Neural cell (in vitro differentiated cells): ENCODE measurements around the gene ENOX1.

Experiments used
- CTCF ChIP-seq: fragments of 450-650 bp; IDR thresholded peaks from 2 replicates; pipeline ENCODE4 v1.5.1; 2014; ENCODE audit warnings: antibody characterized with exemption, mild to moderate bottlenecking, moderate library complexity; ENCODE audit not compliant: poor library complexity, severe bottlenecking
- EP300 ChIP-seq: fragments of 450-650 bp; conservative IDR thresholded peaks from 2 replicates; pipeline ENCODE4 v1.6.1; 2014; ENCODE audit warnings: antibody characterized with exemption, mild to moderate bottlenecking, moderate library complexity; ENCODE audit not compliant: poor library complexity, severe bottlenecking
- EZH2 ChIP-seq: fragments of 200-600, 300-800 bp; shearing (Covaris generic), sonication (generic); IDR thresholded peaks from 2 replicates; pipeline ENCODE4 v1.6.1; 2014; ENCODE audit warnings: antibody characterized with exemption, low read length, borderline replicate concordance, mild to moderate bottlenecking; ENCODE audit not compliant: insufficient read depth, poor library complexity, severe bottlenecking
- MXI1 ChIP-seq: fragments of 450-650 bp; conservative IDR thresholded peaks from 2 replicates; pipeline ENCODE4 v1.6.1; 2014; ENCODE audit warnings: antibody characterized with exemption, mild to moderate bottlenecking; ENCODE audit not compliant: poor library complexity, severe bottlenecking
- POLR2AphosphoS5 ChIP-seq: IDR thresholded peaks from 2 replicates; pipeline ENCODE4 v1.6.1; 2012
- RAD21 ChIP-seq: fragments of 450-650 bp; conservative IDR thresholded peaks from 2 replicates; pipeline ENCODE4 v1.6.1; 2014; ENCODE audit warnings: antibody characterized with exemption, mild to moderate bottlenecking, moderate library complexity
- REST ChIP-seq: IDR thresholded peaks from 2 replicates; pipeline ENCODE4 v1.6.1; 2012; ENCODE audit warnings: borderline replicate concordance
- TAF1 ChIP-seq: IDR thresholded peaks from 2 replicates; pipeline ENCODE4 v1.6.1; 2012; ENCODE audit warnings: low read depth

- TF ChIP-seq REST = no peak
- TF ChIP-seq CTCF = no peak
- TF ChIP-seq EZH2 = no peak
- no peak for TF ChIP-seq TAF1
- TF ChIP-seq MXI1 = no peak
- TF ChIP-seq EP300 = no peak
- TF ChIP-seq POLR2AphosphoS5 = no peak
- TF ChIP-seq RAD21 = no peak
These were observed 311.6 kb downstream of the ENOX1 start for GRCh38 chr13:43475140-43475539.
